CD14-positive monocyte (primary cell): ENCODE results near the gene WEE2. TPM values are rescaled to one million over a fixed set of nuclear protein-coding genes. Genes with fewer than 3 reads are reported as not detected.

Experiments
- DNase-seq, 3 donors: peaks; one replicate each; pipeline ENCODE4 v3.0.0-alpha.2; 2011 to 2022
- H2AFZ ChIP-seq: 2 replicates; pipeline ENCODE4 v1.6.0; 2012; ENCODE audit warnings: mild to moderate bottlenecking, low read depth, low read length, inconsistent platforms; ENCODE audit not compliant: insufficient read depth, poor library complexity, severe bottlenecking
- H3K27ac ChIP-seq, 2 donors: 1 replicate in 1 of 2; 2 replicates in 1 of 2; pipeline ENCODE4 v1.5.1; 2012 to 2013; ENCODE audit warnings: low read length in 2 of 2, control low read depth in 1 of 2, inconsistent platforms in 1 of 2, low read depth in 1 of 2, mild to moderate bottlenecking in 1 of 2
- H3K27me3 ChIP-seq, 2 donors: one replicate each; pipeline versions ENCODE4 v1.6.0 to v1.6.1; 2011 to 2013; ENCODE audit warnings: low read length in 2 of 2; ENCODE audit not compliant: control insufficient read depth in 2 of 2, insufficient read depth in 2 of 2
- H3K36me3 ChIP-seq, 2 donors: replicated peaks in 1 of 2; 1 replicate in 1 of 2; 2 replicates in 1 of 2; pipeline versions ENCODE4 v1.5.1 to v1.6.1; 2012 to 2013; ENCODE audit warnings: low read length in 2 of 2, control low read depth in 1 of 2, inconsistent platforms in 1 of 2, mild to moderate bottlenecking in 1 of 2; ENCODE audit not compliant: insufficient read depth in 2 of 2, control insufficient read depth in 1 of 2
- H3K4me1 ChIP-seq, 2 donors: 1 replicate in 1 of 2; 2 replicates in 1 of 2; pipeline versions ENCODE4 v1.5.1 to v1.6.1; 2012 to 2013; ENCODE audit warnings: low read length in 2 of 2, control low read depth in 1 of 2, inconsistent platforms in 1 of 2, mild to moderate bottlenecking in 1 of 2, moderate library complexity in 1 of 2; ENCODE audit not compliant: insufficient read depth in 2 of 2, control insufficient read depth in 1 of 2
- H3K4me2 ChIP-seq: replicated peaks from 2 replicates; pipeline ENCODE3; 2012; ENCODE audit warnings: low read length, moderate library complexity, mild to moderate bottlenecking; ENCODE audit not compliant: poor library complexity, severe bottlenecking; ENCODE audit errors: extremely low read depth
- H3K4me3 ChIP-seq, 3 experiments: fragments of 200-600 bp in 1 of 3; sonication (generic) in 1 of 3; replicated peaks in 1 of 3; 1 replicate in 2 of 3; 2 replicates in 1 of 3; pipeline ENCODE4 v1.5.1; 2011 to 2013; ENCODE audit warnings: low read length in 3 of 3, mild to moderate bottlenecking in 3 of 3, control low read depth in 2 of 3, low read depth in 2 of 3, inconsistent platforms in 1 of 3, moderate library complexity in 1 of 3
- H3K79me2 ChIP-seq: 2 replicates; pipeline ENCODE4 v1.6.0; 2012; ENCODE audit warnings: mild to moderate bottlenecking, control low read depth, inconsistent platforms, low read length, moderate library complexity; ENCODE audit not compliant: insufficient read depth
- H3K9ac ChIP-seq: 2 replicates; pipeline ENCODE4 v1.6.0; 2017; ENCODE audit warnings: low read length, mild to moderate bottlenecking; ENCODE audit not compliant: insufficient read depth, poor library complexity, severe bottlenecking
- H3K9me3 ChIP-seq, 2 donors: replicated peaks in 1 of 2; 1 replicate in 1 of 2; 2 replicates in 1 of 2; pipeline versions ENCODE4 v1.5.1 to v1.6.1; 2012 to 2013; ENCODE audit warnings: low read length in 2 of 2, control low read depth in 1 of 2; ENCODE audit not compliant: control insufficient read depth in 1 of 2, insufficient read depth in 1 of 2
- H4K20me1 ChIP-seq: 2 replicates; pipeline ENCODE4 v1.6.0; 2012; ENCODE audit warnings: mild to moderate bottlenecking, low read length, control low read depth, moderate library complexity; ENCODE audit not compliant: insufficient read depth
- H3K27ac Mint-ChIP-seq, 7 donors: one replicate each; pipeline ENCODE4 v1.8.0; 2020; ENCODE audit warnings: mild to moderate bottlenecking in 7 of 7, mixed read lengths in 7 of 7, moderate library complexity in 6 of 7, inconsistent platforms in 2 of 7
- H3K27me3 Mint-ChIP-seq, 3 donors: one replicate each; pipeline ENCODE4 v1.8.0; 2021 to 2022; ENCODE audit warnings: low read depth in 3 of 3, mild to moderate bottlenecking in 3 of 3, mixed read lengths in 3 of 3, moderate library complexity in 3 of 3, inconsistent platforms in 1 of 3
- H3K36me3 Mint-ChIP-seq, 2 donors: one replicate each; pipeline ENCODE4 v1.8.0; 2020; ENCODE audit warnings: mixed read lengths in 2 of 2, inconsistent platforms in 1 of 2, mild to moderate bottlenecking in 1 of 2
- H3K4me1 Mint-ChIP-seq: one replicate; pipeline ENCODE4 v1.8.0; 2020; ENCODE audit warnings: mild to moderate bottlenecking, mixed read lengths
- H3K4me3 Mint-ChIP-seq, 2 donors: one replicate each; pipeline ENCODE4 v1.8.0; 2020; ENCODE audit warnings: mild to moderate bottlenecking in 2 of 2, mixed read lengths in 2 of 2, moderate library complexity in 1 of 2
- H3K9me3 Mint-ChIP-seq, 7 donors: one replicate each; pipeline ENCODE4 v1.8.0; 2020 to 2022; ENCODE audit warnings: mixed read lengths in 7 of 7, mild to moderate bottlenecking in 6 of 7, moderate library complexity in 6 of 7, inconsistent platforms in 2 of 7
- CTCF ChIP-seq: fragments of 200-600 bp; IDR thresholded peaks from one replicate; pipeline ENCODE4 v1.8.0; 2022; ENCODE audit warnings: antibody characterized with exemption, mild to moderate bottlenecking
- WGBS: methylation state at CpG from one replicate; pipeline ENCODE4 v1.1.5; 2013; ENCODE audit warnings: missing lambda C conversion rate; ENCODE audit not compliant: insufficient coverage; 5-methylcytosine and 5-hydroxymethylcytosine counted together
- intact Hi-C, 2 donors: fragments of 100-400 bp; cut with micrococcal nuclease; formaldehyde crosslinking; loops; one replicate each; pipeline versions ENCODE4 v1.15.0 to v1.15.1; 2023
- polyA minus RNA-seq: library from RNA; depleted of rRNA, polyadenylated mRNA; stranded (reverse); fragments of >200 nt; gene quantifications from 2 replicates; pipeline ENCODE4 v1.2.3, GENCODE V29; 2012
- polyA plus RNA-seq, 3 donors: library from polyadenylated mRNA; depleted of rRNA in 1 of 3; unstranded in 2 of 3; stranded (reverse) in 1 of 3; fragments of 300-500 nt in 2 of 3; fragments of >200 nt in 1 of 3; fragmentation: Illumina TruSeq in 2 of 3; gene quantifications; 1 replicate in 2 of 3; 2 replicates in 1 of 3; pipeline ENCODE4 v1.2.3, GENCODE V29; 2012 to 2021
- total RNA-seq, 12 experiments: library from RNA in 1 of 12; stranded (reverse) in 1 of 12; fragments of 120-200 nt in 1 of 12; gene quantifications; one replicate each; pipeline ENCODE4 v1.2.4 and lab custom pipeline; 2013 to 2026; ENCODE audit warnings: mixed read lengths in 6 of 12, inconsistent platforms in 1 of 12

WEE2 gene
- not detected for total RNA-seq (2013)
- polyA plus RNA-seq (not detected), polyA minus RNA-seq (not detected in 2 replicates), total RNA-seq (lab: John Stamatoyannopoulos, UW) (0 to 2.1 (median 0) reads per million in 11 experiments)

GRCh38 chr7:141708351-141708750 is at the start of gene WEE2:
WEE2 (plus strand) TSS chr7:141708353; CDS start chr7:141708759, 406 bp downstream.
- Histone ChIP-seq H3K4me1 (no peaks in the 10 kb centered on the region), H3K79me2 (no peaks in the 10 kb centered on the region), H3K4me2 (no peak within 1 kb of the TSS), H4K20me1 (no peaks in the 10 kb centered on the region), H3K9me3 (no peaks in the 10 kb centered on the region), H3K27ac (no peak within 1 kb of the TSS), H3K27me3 (peaks cover 3 to 4% of the 10 kb centered on the region in 2 donors), H2AFZ (no peak within 1 kb of the TSS), H3K4me3 (no peak within 1 kb of the TSS), H3K9ac (no peak within 1 kb of the TSS), H3K36me3 (no peaks in the 10 kb centered on the region)
- no peaks in the 10 kb centered on the region for H3K9me3 Mint-ChIP-seq
- intact Hi-C loops = loop anchor here in 1 of 2 donors (10.0 kb wide), 1 partner anchor 54 kb away; no protein-coding TSS in a partner anchor
- WGBS = 100% methylated on average over 4 of the region's 6 CpGs
- no peak within 1 kb of the TSS for H3K27ac Mint-ChIP-seq
- H3K4me1 Mint-ChIP-seq = no peaks in the 10 kb centered on the region
- H3K4me3 Mint-ChIP-seq = no peak within 1 kb of the TSS
- no peak for TF ChIP-seq CTCF
- no peaks in the 10 kb centered on the region for H3K36me3 Mint-ChIP-seq
- no peak for DNase-seq
- peaks cover under 1 to 8% (median 4%) of the 10 kb centered on the region in 3 donors for H3K27me3 Mint-ChIP-seq

- peaks cover 14 to 23% of the 10 kb centered on the region in 2 donors for H3K36me3 Mint-ChIP-seq
- intact Hi-C loops = loop anchor here in 1 of 2 donors (10.0 kb wide), 3 partner anchors 45 to 285 kb away; partner anchors contain the start of genes CLEC5A, DENND11, SSBP1 and WEE2
- no peak overlapping the region for H3K4me2 ChIP-seq
- no peaks in the 10 kb centered on the region for H3K9me3 ChIP-seq
- H3K4me1 ChIP-seq = peaks cover 45 to 48% of the 10 kb centered on the region in 2 donors
- H3K79me2 ChIP-seq = no peaks in the 10 kb centered on the region
- H3K9me3 Mint-ChIP-seq = no peaks in the 10 kb centered on the region
- H3K4me3 ChIP-seq = no peak overlapping the region
- H2AFZ ChIP-seq = no peak overlapping the region
- TF ChIP-seq CTCF = no peak
- no peaks in the 10 kb centered on the region for H4K20me1 ChIP-seq
- peak overlapping the region in 3 of 7 donors; percentile 79 to 94 (median 84) for H3K27ac Mint-ChIP-seq
- H3K27me3 Mint-ChIP-seq = no peaks in the 10 kb centered on the region
- H3K4me3 Mint-ChIP-seq = no peak overlapping the region
- H3K27ac ChIP-seq = peak overlapping the region in 1 of 2 donors; percentile 75
- H3K9ac ChIP-seq = no peak overlapping the region
- H3K27me3 ChIP-seq = no peaks in the 10 kb centered on the region
- DNase-seq = no peak
- H3K4me1 Mint-ChIP-seq = peaks cover 46% of the 10 kb centered on the region
- H3K36me3 ChIP-seq = peaks cover 1 to 21% of the 10 kb centered on the region in 2 donors
- 89% methylated on average over 6 of the region's 6 CpGs for WGBS
Measured at GRCh38 chr7:141659501-141659900, 48.7 kb upstream of the WEE2 start.
